ENCODE measurements around the gene OR2L5.

The OR2L5 gene

GRCh38 chr1:248013229-248013710, at the start of gene OR2L5:
TSS of gene OR2L5 (plus strand) at chr1:248013660. CDS start at chr1:248021948, 8,288 bp downstream.
- no peak for DNase-seq (ENCODE audit: low read depth in 2 of 2)

DNA sequence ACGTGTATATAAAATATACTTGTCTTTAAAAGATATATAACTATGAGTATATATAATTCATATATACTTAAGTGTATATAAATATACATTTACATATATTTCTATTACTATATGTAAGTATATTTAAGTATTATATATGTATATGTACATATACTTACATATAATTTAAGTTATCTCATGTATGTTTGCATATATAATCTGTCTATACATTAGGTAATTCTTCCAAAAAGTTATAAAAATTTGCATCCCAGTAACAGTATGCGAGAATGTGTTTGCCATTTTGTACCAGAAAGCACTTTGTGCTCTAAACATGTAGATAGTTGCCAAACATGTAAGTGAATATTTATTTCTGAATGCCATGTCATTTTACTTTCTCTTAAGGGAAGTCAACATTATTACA, 48.5 kb upstream of the OR2L5 start, which contains the start of gene OR2AK2:
OR2AK2 (plus strand) TSS at position 301 of the 400 bp plus-strand sequence. CDS start 144 bp downstream, outside the sequence.
- no peak for DNase-seq (ENCODE audit: low read depth in 2 of 2)

DNA sequence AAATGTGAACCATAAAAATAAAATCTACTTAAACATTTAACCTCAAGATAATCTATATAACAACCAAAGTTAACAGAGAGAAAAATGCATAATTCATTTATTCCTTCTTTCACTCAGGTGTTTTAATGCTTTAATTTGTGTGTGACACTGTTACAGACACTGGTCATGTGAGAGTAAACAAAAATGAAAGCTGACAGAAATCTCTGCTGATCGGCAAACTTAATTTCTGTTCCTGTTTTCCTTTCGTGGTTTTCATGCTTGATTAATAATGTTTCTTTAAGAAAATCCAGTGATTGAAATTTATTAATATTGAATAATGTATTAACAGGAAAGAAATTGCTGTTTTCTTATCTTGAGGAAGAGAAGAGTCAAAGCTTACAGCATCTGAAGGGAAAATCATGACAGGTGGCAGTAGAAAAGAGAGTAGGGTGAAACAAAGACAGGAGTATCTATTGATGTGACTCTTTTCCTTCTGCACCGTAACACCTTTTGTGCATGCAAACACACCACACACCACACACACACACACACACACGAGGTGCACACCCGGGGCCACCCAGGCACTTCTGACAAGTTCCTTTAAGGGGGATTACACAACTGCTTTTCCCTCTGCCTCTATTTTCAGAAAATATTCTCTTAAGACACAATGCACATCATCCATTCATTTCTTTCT, 46.8 kb upstream of the OR2L5 start:
- DNase-seq (ENCODE audit: low read depth in 2 of 2), result no peak

GRCh38 chr1:247992986-247993385, 20.5 kb upstream of the OR2L5 start:
- DNase-seq (ENCODE audit: low read depth in 2 of 2), result no peak

- DNase-seq (ENCODE audit: low read depth in 2 of 2), result no peak
Observed at GRCh38 chr1:247998811-247999210, 14.6 kb upstream of the OR2L5 start.

GRCh38 chr1:248000169-248000568, 13.3 kb upstream of the OR2L5 start:
- no peak for DNase-seq (ENCODE audit: low read depth in 2 of 2)

DNA sequence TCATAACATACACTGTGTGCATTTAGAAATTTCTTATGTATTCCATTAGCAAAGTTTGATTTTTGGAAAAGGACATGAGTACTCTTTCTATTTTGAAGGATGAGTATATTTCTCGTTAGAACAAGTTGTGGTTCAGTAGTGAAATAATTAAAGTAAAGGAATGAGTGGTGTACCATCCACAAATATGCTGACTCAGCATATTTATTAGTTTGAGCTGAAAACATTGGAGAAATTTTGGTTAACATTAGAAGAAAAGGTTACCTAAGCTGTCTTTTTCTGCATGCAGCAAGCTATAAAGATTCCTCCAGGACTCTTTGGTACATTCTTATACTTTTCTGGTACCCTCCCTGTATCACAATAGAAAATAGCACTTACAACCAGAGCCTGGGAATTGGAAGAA, 5.7 kb upstream of the OR2L5 start:
- DNase-seq (ENCODE audit: low read depth in 2 of 2), result no peak

- no peak for DNase-seq (ENCODE audit: low read depth in 2 of 2)
Observed at GRCh38 chr1:248009681-248010080, 3.8 kb upstream of the OR2L5 start.

DNA sequence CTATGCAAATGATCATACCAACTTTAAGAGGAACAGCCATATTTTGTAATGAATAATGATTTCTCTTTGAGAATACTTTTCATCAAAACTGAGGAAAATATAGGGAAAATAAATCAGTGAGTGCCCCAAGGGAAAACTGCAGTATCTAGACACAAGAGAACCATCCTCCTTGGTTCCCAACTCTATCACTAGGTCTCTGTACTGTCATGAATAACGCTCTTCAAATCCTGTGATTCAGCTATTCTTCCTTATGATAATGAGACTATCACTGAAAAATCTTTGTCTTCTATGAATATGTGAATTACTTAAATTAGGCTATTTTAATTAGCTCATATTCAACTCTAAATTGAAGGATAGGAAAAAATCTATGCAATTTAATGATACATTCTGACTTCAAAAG, 2.3 kb downstream of the OR2L5 start:
- DNase-seq (ENCODE audit: low read depth in 2 of 2), result no peak

DNA sequence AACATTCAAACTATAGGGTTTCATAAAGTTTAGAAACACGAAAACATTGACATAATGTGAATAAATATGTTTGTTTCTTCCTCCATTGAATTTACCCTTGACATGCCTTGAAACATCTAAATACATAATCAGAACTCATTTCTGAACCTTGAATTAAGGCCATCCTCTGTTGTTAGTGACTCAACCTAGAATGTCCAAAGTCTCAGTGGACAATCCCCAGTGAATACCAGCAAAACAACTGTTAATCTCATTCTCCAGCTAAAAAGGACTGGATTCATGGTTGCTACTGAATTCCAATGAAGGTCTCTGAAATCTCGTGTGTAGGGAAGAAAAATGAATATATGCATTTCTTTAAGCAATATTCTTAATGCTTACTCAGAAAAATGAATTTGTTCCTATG, 16.3 kb downstream of the OR2L5 start, which contains the start of gene OR2L2:
OR2L2 (plus strand) TSS at position 301 of the 400 bp plus-strand sequence. CDS start 8,198 bp downstream, outside the sequence.
- no peak for DNase-seq (ENCODE audit: low read depth in 2 of 2)

DNA sequence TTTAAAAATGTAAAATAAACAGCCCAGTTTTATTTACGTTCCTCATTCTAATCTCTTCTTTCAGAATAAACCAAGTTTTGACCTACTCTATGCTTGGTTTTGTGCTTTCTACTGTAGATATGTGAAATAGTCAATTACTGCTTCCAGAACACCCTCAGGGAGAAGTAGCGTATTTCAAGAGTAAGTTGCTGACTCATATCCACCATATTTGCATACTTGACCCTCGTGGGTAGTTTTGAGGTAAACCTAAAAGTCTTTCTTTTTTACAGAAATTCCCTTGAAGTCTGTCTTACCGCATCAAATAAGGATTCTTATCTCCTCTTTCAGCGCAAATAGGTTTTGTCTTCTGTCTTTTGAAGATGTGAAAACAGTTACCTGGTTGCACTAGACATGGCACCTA, 31.7 kb downstream of the OR2L5 start:
- no peak for DNase-seq (ENCODE audit: low read depth in 2 of 2)

DNA sequence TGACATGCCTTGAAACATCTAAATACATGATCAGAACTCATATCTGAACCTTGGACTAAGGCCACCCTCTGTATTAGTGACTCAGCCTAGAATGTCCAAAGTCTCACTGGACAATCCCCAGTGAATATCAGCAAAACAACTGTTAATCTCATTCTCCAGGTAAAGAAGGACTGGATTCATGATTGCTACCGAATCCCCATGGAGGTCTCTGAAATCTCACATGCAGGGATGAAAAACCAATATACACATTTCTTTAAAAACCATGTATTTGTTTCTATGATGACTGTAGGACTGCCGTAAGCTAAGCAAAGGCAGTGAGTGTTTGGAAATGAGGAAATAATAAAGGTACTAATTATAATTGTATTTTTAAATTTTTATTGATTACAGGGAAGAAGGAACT, 33.1 kb downstream of the OR2L5 start, which contains the start of gene OR2L3:
OR2L3 (plus strand) TSS at position 301 of the 400 bp plus-strand sequence. CDS start 13,846 bp downstream, outside the sequence.
- no peak for DNase-seq (ENCODE audit: low read depth in 2 of 2)

- DNase-seq (ENCODE audit: low read depth in 2 of 2), result no peak
Observed at GRCh38 chr1:248047008-248047407, 33.5 kb downstream of the OR2L5 start.

GRCh38 chr1:248054671-248055070, 41.2 kb downstream of the OR2L5 start:
- DNase-seq (ENCODE audit: low read depth in 2 of 2), result no peak

DNA sequence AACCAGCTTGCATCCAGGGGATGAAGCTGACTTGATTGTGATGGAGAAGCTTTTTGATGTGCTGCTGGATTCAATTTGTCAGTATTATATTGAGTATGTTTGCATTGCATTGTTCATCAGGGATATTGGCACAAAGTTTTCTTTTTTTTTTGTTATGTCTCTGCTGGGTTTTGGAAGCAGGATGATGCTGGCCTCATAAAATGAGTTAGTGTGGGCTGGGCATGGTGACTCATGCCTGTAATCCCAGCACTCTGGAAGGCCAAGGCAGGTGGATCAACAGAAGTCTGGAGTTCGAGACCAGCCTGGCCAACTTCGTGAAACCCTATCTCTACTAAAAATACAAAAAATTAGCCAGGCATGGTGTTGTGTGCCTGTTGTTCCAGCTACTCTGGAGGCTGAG, 41.8 kb downstream of the OR2L5 start:
- DNase-seq (ENCODE audit: low read depth in 2 of 2), result no peak

DNA sequence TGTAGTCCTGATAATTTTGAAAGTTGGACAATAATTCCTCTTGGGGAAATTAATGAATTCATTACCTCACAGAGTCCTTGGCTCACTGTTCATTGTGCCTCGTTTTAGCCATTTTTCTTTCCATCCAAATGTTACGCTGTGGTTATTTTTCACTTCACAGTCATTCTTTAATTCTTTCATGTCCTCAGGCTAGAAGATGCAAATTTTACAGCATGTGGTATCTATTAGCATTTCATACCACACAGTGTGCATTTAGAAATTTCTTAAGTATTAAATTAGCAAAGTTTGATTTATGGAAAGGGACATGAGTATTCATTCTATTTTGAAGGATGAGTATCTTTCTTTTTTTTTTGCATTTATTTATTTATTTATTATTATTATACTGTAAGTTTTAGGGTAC, 51.6 kb downstream of the OR2L5 start:
- no peak for DNase-seq (ENCODE audit: low read depth in 2 of 2)

GRCh38 chr1:248065604-248066003, 52.1 kb downstream of the OR2L5 start:
- DNase-seq (ENCODE audit: low read depth in 2 of 2), result no peak

All from stimulated activated CD8-positive, alpha-beta memory T cell treated with anti-CD3 and anti-CD28 coated beads, Interleukin-2, amount 100 ng/mL, for 1 hour (primary cell).